HG02610 (cell line): Measurements from ENCODE around the gene RGS16.
A peak's percentile ranks its signal among the peaks of the same experiment; 100 is the strongest.

ENCODE experiments used
- ATAC-seq: cut with Tn5 transposase; IDR thresholded peaks from one replicate; pipeline ENCODE4 v1.9.1; 2021; ENCODE audit warnings: mild to moderate bottlenecking, moderate library complexity; ENCODE audit not compliant: unreplicated experiment

Gene RGS16

DNA sequence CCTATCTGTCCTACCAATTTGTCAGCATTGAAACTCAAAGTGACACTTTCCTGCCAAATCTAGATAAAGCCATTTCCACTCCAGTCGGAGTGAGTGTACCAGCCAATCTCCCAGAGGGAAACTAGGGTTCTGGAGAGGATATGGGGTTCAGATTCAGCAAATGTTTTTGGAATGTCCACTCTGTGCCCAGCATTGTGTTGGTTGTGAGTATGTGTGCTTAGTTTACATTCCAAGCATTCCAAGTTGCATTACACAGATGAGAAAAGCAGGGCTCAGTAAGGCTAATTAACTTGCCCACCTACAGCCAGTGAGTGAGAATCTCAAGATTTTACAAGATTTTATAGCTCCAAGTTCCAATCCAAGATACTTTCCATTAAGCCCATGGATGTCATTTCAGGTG lies 26.4 kb upstream of the RGS16 start:
- no peak for ATAC-seq

GRCh38 chr1:182629499-182630096 lies 25.4 kb upstream of the RGS16 start:
- peak; percentile 61 for ATAC-seq

GRCh38 chr1:182629080-182629479 lies 24.9 kb upstream of the RGS16 start:
- no peak for ATAC-seq

DNA sequence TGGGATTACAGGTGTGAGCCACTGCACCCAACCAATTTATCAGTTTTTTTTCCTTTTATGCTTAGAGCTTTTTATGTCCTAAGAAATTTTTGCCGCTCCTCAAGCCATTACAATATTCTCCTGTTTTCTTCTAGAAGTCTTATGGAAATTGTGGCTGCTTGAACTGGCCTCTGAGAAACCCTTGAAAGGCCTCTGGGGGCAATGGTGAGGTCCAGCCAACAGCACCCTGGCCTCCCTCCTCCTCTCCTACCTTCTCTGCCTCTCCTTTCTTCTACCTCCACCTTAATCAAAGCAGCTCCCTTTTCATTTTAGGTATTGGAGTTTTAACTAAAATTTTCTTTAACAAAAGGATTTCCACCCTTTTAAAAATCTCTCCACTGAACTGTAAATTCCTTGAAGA lies 24.5 kb upstream of the RGS16 start:
- ATAC-seq: no peak

GRCh38 chr1:182627622-182628021 lies 23.4 kb upstream of the RGS16 start:
- ATAC-seq: no peak

- ATAC-seq: no peak
Measured at GRCh38 chr1:182626527-182626926, 22.3 kb upstream of the RGS16 start.

GRCh38 chr1:182625719-182626504 lies 21.7 kb upstream of the RGS16 start:
- peak; percentile 24 for ATAC-seq

- ATAC-seq: no peak
Measured at GRCh38 chr1:182625024-182625423, 20.8 kb upstream of the RGS16 start.

- ATAC-seq: no peak
Measured at GRCh38 chr1:182624577-182624976, 20.4 kb upstream of the RGS16 start.

DNA sequence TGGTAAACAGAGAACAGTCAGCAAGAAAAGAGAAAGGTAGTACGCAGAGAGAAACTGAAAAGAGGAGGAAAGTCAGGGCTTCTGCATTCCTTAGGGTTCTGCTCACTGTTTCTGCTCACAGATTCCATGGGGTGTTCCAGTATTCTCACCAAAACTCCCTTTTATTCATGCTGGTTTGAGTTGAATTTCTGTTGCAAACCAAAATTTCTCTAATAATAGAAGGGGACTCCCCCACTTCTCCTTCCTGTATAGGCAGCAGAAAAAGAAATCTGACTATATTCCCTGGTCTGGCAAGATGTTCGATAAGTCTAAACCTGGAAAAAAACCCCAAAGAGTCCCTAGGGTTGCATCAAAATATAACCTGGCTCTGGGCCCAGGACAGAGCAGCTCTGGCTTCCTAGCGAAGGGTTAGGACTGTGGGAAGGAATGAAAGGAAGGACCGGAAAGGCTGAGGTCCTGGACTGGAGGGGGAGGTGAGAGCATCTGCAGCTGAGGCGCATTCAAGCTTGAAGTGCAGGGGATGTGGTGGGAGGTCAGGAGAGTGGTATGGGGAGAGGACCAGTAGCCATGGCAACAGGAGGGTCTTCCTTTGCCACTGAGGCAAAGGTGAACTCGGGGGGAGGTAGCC lies 18.8 kb upstream of the RGS16 start:
- ATAC-seq: peak; percentile 50

DNA sequence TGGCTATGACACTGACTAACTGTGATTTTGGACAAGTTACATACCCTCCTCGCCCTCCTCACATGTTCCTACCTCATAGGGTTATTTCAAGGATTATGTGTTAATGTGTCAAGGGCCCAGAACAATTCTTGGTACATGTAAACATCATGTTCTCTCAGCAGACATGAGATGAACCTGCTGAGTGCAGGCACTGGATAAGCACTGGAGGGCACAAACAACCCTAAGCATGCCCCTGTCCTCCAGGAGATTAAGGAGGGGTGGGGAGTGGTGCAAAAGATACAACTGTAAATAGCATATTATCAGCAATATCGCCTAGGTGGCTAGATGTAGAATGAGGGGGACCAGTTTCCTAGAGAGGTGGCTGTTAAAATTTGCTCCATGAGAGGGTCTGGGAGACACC lies 17.7 kb upstream of the RGS16 start:
- no peak for ATAC-seq

DNA sequence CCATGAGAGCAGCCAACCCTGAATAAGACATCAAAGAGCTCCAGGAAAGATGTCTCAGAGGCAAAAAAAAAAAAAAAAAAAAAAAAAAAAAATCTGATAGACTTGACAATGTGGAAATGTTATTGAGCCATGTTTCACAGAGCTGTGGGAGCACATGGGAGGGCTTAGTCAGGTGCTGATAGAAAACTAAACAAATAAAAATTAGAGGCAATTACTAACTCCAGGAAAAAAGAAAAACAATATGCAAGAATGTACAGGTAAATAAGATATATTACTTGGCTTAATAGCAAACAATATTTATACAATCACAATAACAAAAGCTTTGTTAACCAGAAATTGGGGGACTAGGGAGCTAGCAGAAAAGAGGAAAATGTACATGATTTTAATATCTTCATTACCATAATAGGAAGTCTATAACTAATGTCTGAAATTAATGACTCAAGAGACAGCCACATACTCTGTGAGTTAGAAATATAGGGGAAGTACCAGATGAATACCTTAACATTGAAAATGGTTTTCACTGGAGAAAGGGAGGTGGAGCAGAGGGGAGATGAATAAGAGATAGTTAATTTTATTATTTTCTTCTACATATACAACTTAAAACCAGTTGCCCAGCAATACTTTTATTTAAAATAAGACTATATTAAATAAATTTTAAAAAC lies 16.9 kb upstream of the RGS16 start:
- no peak for ATAC-seq

- ATAC-seq: no peak
Measured at GRCh38 chr1:182617734-182618351, 13.7 kb upstream of the RGS16 start.

- ATAC-seq: no peak
Measured at GRCh38 chr1:182617014-182617429, 12.8 kb upstream of the RGS16 start.

DNA sequence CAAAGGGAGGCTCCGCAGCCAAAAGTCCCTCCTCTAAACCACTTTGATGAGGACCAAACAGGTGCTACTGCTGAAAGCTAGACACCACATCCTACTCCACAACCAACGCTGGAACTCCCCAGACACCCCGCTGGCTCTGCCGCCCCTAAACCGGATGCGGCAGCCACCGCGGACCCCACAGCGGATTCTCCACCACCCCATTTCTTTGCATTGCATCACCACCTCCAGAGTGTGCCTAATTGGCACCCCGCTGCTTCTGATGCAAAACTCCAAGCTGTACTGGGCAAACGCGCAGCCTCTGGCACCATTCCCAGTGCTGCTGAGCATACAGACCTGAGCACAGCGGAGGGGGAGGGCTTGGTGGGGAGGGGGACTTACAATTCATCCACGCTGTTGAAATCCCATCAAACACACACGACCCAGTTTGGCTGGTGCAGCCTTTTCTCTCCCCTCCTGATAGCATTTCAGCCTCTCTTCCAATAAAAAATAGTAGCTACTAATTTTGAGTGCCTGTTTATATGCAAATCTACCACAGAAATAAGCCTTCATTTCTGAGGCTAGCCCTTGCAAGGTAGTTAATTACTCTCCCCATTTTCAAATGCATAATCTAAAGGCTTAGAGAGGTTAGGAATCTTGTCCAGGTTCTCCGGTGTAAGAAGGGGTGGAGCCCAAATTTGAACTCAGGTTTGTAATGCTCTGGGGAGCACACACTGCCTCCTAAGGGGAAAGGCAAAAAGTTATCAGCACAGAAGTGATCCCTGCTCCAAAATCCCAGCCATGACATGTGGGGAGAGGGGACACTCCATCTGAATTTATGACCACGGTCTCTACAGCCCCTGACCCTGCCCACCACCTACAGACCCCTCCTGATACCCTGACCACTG lies 12.2 kb upstream of the RGS16 start:
- peak; percentile 79 for ATAC-seq

DNA sequence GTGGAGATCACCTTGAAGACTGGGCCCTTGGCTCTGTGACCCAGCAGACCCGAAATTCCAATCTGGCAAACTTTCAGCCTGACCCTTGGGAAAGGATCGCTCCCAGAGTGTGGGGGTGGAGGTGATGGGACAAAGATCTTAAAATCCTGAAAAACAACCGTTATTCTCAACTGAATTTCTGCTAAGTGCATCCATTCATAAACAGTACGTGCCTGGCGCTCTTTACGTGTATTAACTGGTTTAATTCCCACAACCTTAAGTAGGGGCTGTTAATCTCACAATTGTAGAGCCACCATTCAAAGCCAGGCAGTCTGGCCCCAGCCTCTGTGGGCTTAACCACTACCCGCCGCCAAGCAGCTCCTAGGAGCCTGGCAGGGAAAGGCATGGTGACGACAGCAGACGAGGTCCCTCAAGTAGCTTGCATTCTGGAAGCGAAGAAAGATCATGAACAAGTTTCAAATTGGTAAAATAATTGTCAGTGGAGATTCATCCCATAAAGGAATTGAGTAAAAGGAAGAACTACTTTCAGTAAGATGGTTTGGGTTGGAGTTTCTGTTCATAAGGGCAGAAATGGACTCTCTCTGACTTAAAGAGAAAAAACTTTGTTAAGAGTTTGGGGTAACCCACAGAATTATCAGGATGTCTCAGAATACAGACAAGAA lies 11.4 kb upstream of the RGS16 start:
- ATAC-seq: peak; percentile 34

- ATAC-seq: peak; percentile 25
Measured at GRCh38 chr1:182614796-182615454, 10.7 kb upstream of the RGS16 start.

DNA sequence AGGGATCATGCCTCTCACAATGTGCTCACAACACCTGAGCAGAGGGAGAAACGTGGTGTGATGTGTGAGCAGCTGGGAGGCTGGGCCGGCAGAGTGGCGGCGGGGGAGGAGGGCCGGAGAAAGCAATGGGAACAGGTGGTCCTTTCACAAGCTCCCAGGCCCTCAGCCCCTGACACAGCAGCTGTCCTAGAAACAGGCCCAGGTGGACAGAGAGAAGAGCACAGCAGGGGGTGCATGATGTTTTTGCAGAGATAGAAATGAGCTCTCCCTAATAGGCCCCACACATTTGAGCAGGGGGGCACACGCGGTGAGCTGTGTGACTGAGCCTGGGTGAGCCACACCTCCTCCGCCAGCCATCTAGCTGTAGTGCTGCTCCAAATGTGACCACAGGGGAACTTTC lies 7.6 kb upstream of the RGS16 start:
- no peak for ATAC-seq

- ATAC-seq: no peak
Measured at GRCh38 chr1:182611326-182611725, 7.1 kb upstream of the RGS16 start.
